ENCODE results near the gene GZMA. TPM values are rescaled to one million over a fixed set of nuclear protein-coding genes. Genes with fewer than 3 reads are reported as not detected.
A peak's percentile ranks its signal among the peaks of the same experiment; 100 is the strongest.

GZMA gene
- total RNA-seq = 1 to 10 TPM in 5 of 6 donors, under 1 TPM in 1; 0.67 to 6.5 (median 5.0) TPM

GRCh38 chr5:55102348-55102747, at the start of gene GZMA:
GZMA (plus strand) TSS chr5:55102646; CDS start chr5:55102683, 37 bp downstream.
- WGBS, 2 donors = 34 to 36% methylated on average over 3 of the region's 3 CpGs
- Histone ChIP-seq H3K27ac (no peak within 1 kb of the TSS), H3K27me3 (no peaks in the 10 kb centered on the region), H3K9me3 (no peaks in the 10 kb centered on the region), H3K4me3 (peak within 1 kb of the TSS in 2 of 4 donors; percentile 8 to 30), H3K4me1 (no peaks in the 10 kb centered on the region), H3K36me3 (no peaks in the 10 kb centered on the region)
- ATAC-seq (ENCODE audit: low FRiP score in 2 of 2) (no peak), DNase-seq (no peak)
- TF ChIP-seq, protein P1, sequence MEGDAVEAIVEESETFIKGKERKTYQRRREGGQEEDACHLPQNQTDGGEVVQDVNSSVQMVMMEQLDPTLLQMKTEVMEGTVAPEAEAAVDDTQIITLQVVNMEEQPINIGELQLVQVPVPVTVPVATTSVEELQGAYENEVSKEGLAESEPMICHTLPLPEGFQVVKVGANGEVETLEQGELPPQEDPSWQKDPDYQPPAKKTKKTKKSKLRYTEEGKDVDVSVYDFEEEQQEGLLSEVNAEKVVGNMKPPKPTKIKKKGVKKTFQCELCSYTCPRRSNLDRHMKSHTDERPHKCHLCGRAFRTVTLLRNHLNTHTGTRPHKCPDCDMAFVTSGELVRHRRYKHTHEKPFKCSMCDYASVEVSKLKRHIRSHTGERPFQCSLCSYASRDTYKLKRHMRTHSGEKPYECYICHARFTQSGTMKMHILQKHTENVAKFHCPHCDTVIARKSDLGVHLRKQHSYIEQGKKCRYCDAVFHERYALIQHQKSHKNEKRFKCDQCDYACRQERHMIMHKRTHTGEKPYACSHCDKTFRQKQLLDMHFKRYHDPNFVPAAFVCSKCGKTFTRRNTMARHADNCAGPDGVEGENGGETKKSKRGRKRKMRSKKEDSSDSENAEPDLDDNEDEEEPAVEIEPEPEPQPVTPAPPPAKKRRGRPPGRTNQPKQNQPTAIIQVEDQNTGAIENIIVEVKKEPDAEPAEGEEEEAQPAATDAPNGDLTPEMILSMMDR (IDR thresholded peaks at IDR 0.05) = no peak
- TF ChIP-seq EP300 (IDR thresholded peaks at IDR 0.05) (no peak), POLR2A (IDR thresholded peaks at IDR 0.05) (peak in 1 of 4 donors; percentile 19), POLR2AphosphoS5 (IDR thresholded peaks at IDR 0.05) (no peak)

GRCh38 chr5:55055183-55055582, 47.3 kb upstream of the GZMA start:
- no peaks in the 10 kb centered on the region for H3K4me1 ChIP-seq
- H3K9me3 ChIP-seq = peaks cover 0 to 18% (median 7%) of the 10 kb centered on the region in 4 donors
- H3K27ac ChIP-seq = no peak overlapping the region
- H3K27me3 ChIP-seq = no peaks in the 10 kb centered on the region
- TF ChIP-seq POLR2AphosphoS5 (IDR thresholded peaks at IDR 0.05) = no peak
- no peak for TF ChIP-seq POLR2A (IDR thresholded peaks at IDR 0.05)
- TF ChIP-seq EP300 (IDR thresholded peaks at IDR 0.05) = no peak
- TF ChIP-seq, protein P1 (IDR thresholded peaks at IDR 0.05) = no peak
- 82 to 88% methylated on average over 2 of the region's 2 CpGs for WGBS, 2 donors
- no peaks in the 10 kb centered on the region for H3K36me3 ChIP-seq
- ATAC-seq (ENCODE audit: low FRiP score in 2 of 2) (no peak), DNase-seq (no peak)
- no peak overlapping the region for H3K4me3 ChIP-seq

GRCh38 chr5:55062039-55062779, 40.2 kb upstream of the GZMA start:
- TF ChIP-seq POLR2A (IDR thresholded peaks at IDR 0.05) (no peak), EP300 (IDR thresholded peaks at IDR 0.05) (no peak), POLR2AphosphoS5 (IDR thresholded peaks at IDR 0.05) (no peak)
- TF ChIP-seq, protein P1 (IDR thresholded peaks at IDR 0.05) = no peak
- Histone ChIP-seq H3K4me3 (no peak overlapping the region), H3K27ac (no peak overlapping the region), H3K4me1 (no peaks in the 10 kb centered on the region), H3K27me3 (no peaks in the 10 kb centered on the region), H3K9me3 (no peaks in the 10 kb centered on the region), H3K36me3 (no peaks in the 10 kb centered on the region)
- ATAC-seq (ENCODE audit: low FRiP score in 2 of 2) (no peak), DNase-seq (peak in 1 of 2 donors; percentile 24)
- WGBS, 2 donors = 77 to 83% methylated on average over 9 of the region's 9 CpGs

- Histone ChIP-seq H3K9me3 (no peaks in the 10 kb centered on the region), H3K27me3 (no peaks in the 10 kb centered on the region), H3K4me3 (no peak overlapping the region), H3K4me1 (no peaks in the 10 kb centered on the region), H3K27ac (no peak overlapping the region), H3K36me3 (no peaks in the 10 kb centered on the region)
- 51 to 57% methylated on average over 5 of the region's 5 CpGs for WGBS, 2 donors
- ATAC-seq (ENCODE audit: low FRiP score in 2 of 2) (no peak), DNase-seq (no peak)
- TF ChIP-seq POLR2A (IDR thresholded peaks at IDR 0.05) (no peak), POLR2AphosphoS5 (IDR thresholded peaks at IDR 0.05) (no peak), EP300 (IDR thresholded peaks at IDR 0.05) (no peak)
- TF ChIP-seq, protein P1 (IDR thresholded peaks at IDR 0.05) = no peak
These were observed 39.1 kb upstream of the GZMA start for GRCh38 chr5:55063220-55063863.
